Ectodermal cell (in vitro differentiated cells): Measurements from ENCODE around the gene NUP37.

Experiments used
- H3K27ac ChIP-seq: 2 replicates; pipeline ENCODE4 v1.7.0; 2013; ENCODE audit warnings: mild to moderate bottlenecking, low read depth, low read length; ENCODE audit not compliant: insufficient read depth, poor library complexity, severe bottlenecking
- H3K27me3 ChIP-seq: 2 replicates; pipeline ENCODE4 v1.7.0; 2013; ENCODE audit warnings: mild to moderate bottlenecking, low read length; ENCODE audit not compliant: insufficient read depth, control insufficient read depth, poor library complexity, severe bottlenecking
- H3K36me3 ChIP-seq: one replicate; pipeline ENCODE4 v1.7.0; 2013; ENCODE audit warnings: low read length; ENCODE audit not compliant: control insufficient read depth, insufficient read depth
- H3K4me1 ChIP-seq: one replicate; pipeline ENCODE4 v1.7.0; 2013; ENCODE audit warnings: low read length; ENCODE audit not compliant: control insufficient read depth, insufficient read depth
- H3K4me3 ChIP-seq: 2 replicates; pipeline ENCODE4 v1.7.0; 2013; ENCODE audit warnings: low read depth, low read length, control low read depth; ENCODE audit not compliant: insufficient read depth
- H3K9me3 ChIP-seq: 2 replicates; pipeline ENCODE4 v1.7.0; 2013; ENCODE audit warnings: mild to moderate bottlenecking, low read length, moderate library complexity; ENCODE audit not compliant: control insufficient read depth
- WGBS, 2 experiments: methylation state at CpG; one replicate each; pipeline ENCODE4 v1.1.7; 2013; ENCODE audit warnings: missing lambda C conversion rate in 2 of 2; 5-methylcytosine and 5-hydroxymethylcytosine counted together

The NUP37 gene

GRCh38 chr12:102061096-102061559 lies 58.8 kb downstream of the NUP37 start:
- WGBS, 2 experiments = 75 to 84% methylated on average over 9 of the region's 9 CpGs
- no peaks in the 10 kb centered on the region for H3K4me1 ChIP-seq

GRCh38 chr12:102059343-102059742 lies 60.6 kb downstream of the NUP37 start:
- H3K4me3 ChIP-seq = no peak overlapping the region
- no peaks in the 10 kb centered on the region for H3K4me1 ChIP-seq
- H3K27ac ChIP-seq = no peak overlapping the region
- no peaks in the 10 kb centered on the region for H3K9me3 ChIP-seq
- H3K36me3 ChIP-seq = no peaks in the 10 kb centered on the region
- H3K27me3 ChIP-seq = no peaks in the 10 kb centered on the region

More at GRCh38 chr12:102061096-102061559, 58.8 kb downstream of the NUP37 start:
- Histone ChIP-seq H3K27me3 (no peaks in the 10 kb centered on the region), H3K9me3 (no peaks in the 10 kb centered on the region), H3K4me3 (peak overlapping the region; percentile 82), H3K27ac (no peak overlapping the region), H3K36me3 (no peaks in the 10 kb centered on the region)

- H3K27ac ChIP-seq = no peak overlapping the region
- no peaks in the 10 kb centered on the region for H3K4me1 ChIP-seq
- H3K9me3 ChIP-seq = no peaks in the 10 kb centered on the region
- no peak overlapping the region for H3K4me3 ChIP-seq
- H3K36me3 ChIP-seq = no peaks in the 10 kb centered on the region
- no peaks in the 10 kb centered on the region for H3K27me3 ChIP-seq
- 94 to 99% methylated on average over 3 to 4 of the region's 4 CpGs for WGBS, 2 experiments
Observed at GRCh38 chr12:102054345-102054744, 65.6 kb downstream of the NUP37 start.

- Histone ChIP-seq H3K27ac (no peak overlapping the region), H3K4me1 (no peaks in the 10 kb centered on the region), H3K4me3 (no peak overlapping the region), H3K36me3 (no peaks in the 10 kb centered on the region), H3K27me3 (no peaks in the 10 kb centered on the region), H3K9me3 (no peaks in the 10 kb centered on the region)
Observed at GRCh38 chr12:102053062-102053349, 66.9 kb downstream of the NUP37 start.

- no peaks in the 10 kb centered on the region for H3K4me1 ChIP-seq
- H3K36me3 ChIP-seq = no peaks in the 10 kb centered on the region
- H3K27me3 ChIP-seq = no peaks in the 10 kb centered on the region
- no peaks in the 10 kb centered on the region for H3K9me3 ChIP-seq
- H3K4me3 ChIP-seq = no peak overlapping the region
- no peak overlapping the region for H3K27ac ChIP-seq
- WGBS, 2 experiments = 94 to 95% methylated on average over 4 of the region's 4 CpGs
Observed at GRCh38 chr12:102052192-102053061, 67.5 kb downstream of the NUP37 start.

GRCh38 chr12:102051431-102051965 lies 68.4 kb downstream of the NUP37 start:
- no peaks in the 10 kb centered on the region for H3K27me3 ChIP-seq
- H3K27ac ChIP-seq = no peak overlapping the region
- no peaks in the 10 kb centered on the region for H3K4me1 ChIP-seq
- H3K9me3 ChIP-seq = no peaks in the 10 kb centered on the region
- WGBS, 2 experiments = 83% methylated on average over 1 of the region's 1 CpG; no CpG with 5 or more reads in 1 of the 2 experiments
- no peak overlapping the region for H3K4me3 ChIP-seq
- H3K36me3 ChIP-seq = no peaks in the 10 kb centered on the region

- Histone ChIP-seq H3K4me3 (no peak overlapping the region), H3K4me1 (no peaks in the 10 kb centered on the region), H3K36me3 (no peaks in the 10 kb centered on the region), H3K27me3 (no peaks in the 10 kb centered on the region), H3K9me3 (no peaks in the 10 kb centered on the region), H3K27ac (no peak overlapping the region)
- WGBS, 2 experiments = 80% methylated on average over 1 of the region's 1 CpG; no CpG with 5 or more reads in 1 of the 2 experiments
Observed at GRCh38 chr12:102050660-102051430, 69.1 kb downstream of the NUP37 start.

- WGBS, 2 experiments = 88 to 100% methylated on average over 1 of the region's 1 CpG
- no peaks in the 10 kb centered on the region for H3K9me3 ChIP-seq
- H3K27ac ChIP-seq = no peak overlapping the region
- H3K36me3 ChIP-seq = no peaks in the 10 kb centered on the region
- H3K27me3 ChIP-seq = no peaks in the 10 kb centered on the region
- H3K4me3 ChIP-seq = no peak overlapping the region
- no peaks in the 10 kb centered on the region for H3K4me1 ChIP-seq
Observed at GRCh38 chr12:102043928-102044327, 76.0 kb downstream of the NUP37 start.

GRCh38 chr12:102033991-102034745 lies 85.7 kb downstream of the NUP37 start:
- H3K27me3 ChIP-seq = no peaks in the 10 kb centered on the region
- H3K4me1 ChIP-seq = no peaks in the 10 kb centered on the region
- 67 to 100% methylated on average over 1 to 3 of the region's 3 CpGs for WGBS, 2 experiments
- no peak overlapping the region for H3K27ac ChIP-seq
- H3K36me3 ChIP-seq = no peaks in the 10 kb centered on the region
- H3K4me3 ChIP-seq = no peak overlapping the region
- no peaks in the 10 kb centered on the region for H3K9me3 ChIP-seq

- H3K36me3 ChIP-seq = no peaks in the 10 kb centered on the region
- H3K9me3 ChIP-seq = no peaks in the 10 kb centered on the region
- no peaks in the 10 kb centered on the region for H3K27me3 ChIP-seq
- no peak overlapping the region for H3K4me3 ChIP-seq
- no peaks in the 10 kb centered on the region for H3K4me1 ChIP-seq
- no peak overlapping the region for H3K27ac ChIP-seq
Observed at GRCh38 chr12:102031852-102032251, 88.1 kb downstream of the NUP37 start.
